CD4-positive, alpha-beta T cell treated with Interleukin-4 for 4 hours (primary cell): ENCODE data around the gene HELZ.
"Not testable (repeated sequence)": the region's sequence is repeated elsewhere in the genome, so short reads cannot be mapped to it uniquely, and the experiment has no call there.

Experiments
- DNase-seq: peaks from one replicate; pipeline ENCODE4 v3.0.0-alpha.2; 2020

HELZ gene, protein sequence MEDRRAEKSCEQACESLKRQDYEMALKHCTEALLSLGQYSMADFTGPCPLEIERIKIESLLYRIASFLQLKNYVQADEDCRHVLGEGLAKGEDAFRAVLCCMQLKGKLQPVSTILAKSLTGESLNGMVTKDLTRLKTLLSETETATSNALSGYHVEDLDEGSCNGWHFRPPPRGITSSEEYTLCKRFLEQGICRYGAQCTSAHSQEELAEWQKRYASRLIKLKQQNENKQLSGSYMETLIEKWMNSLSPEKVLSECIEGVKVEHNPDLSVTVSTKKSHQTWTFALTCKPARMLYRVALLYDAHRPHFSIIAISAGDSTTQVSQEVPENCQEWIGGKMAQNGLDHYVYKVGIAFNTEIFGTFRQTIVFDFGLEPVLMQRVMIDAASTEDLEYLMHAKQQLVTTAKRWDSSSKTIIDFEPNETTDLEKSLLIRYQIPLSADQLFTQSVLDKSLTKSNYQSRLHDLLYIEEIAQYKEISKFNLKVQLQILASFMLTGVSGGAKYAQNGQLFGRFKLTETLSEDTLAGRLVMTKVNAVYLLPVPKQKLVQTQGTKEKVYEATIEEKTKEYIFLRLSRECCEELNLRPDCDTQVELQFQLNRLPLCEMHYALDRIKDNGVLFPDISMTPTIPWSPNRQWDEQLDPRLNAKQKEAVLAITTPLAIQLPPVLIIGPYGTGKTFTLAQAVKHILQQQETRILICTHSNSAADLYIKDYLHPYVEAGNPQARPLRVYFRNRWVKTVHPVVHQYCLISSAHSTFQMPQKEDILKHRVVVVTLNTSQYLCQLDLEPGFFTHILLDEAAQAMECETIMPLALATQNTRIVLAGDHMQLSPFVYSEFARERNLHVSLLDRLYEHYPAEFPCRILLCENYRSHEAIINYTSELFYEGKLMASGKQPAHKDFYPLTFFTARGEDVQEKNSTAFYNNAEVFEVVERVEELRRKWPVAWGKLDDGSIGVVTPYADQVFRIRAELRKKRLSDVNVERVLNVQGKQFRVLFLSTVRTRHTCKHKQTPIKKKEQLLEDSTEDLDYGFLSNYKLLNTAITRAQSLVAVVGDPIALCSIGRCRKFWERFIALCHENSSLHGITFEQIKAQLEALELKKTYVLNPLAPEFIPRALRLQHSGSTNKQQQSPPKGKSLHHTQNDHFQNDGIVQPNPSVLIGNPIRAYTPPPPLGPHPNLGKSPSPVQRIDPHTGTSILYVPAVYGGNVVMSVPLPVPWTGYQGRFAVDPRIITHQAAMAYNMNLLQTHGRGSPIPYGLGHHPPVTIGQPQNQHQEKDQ (N-terminal part only)

DNA sequence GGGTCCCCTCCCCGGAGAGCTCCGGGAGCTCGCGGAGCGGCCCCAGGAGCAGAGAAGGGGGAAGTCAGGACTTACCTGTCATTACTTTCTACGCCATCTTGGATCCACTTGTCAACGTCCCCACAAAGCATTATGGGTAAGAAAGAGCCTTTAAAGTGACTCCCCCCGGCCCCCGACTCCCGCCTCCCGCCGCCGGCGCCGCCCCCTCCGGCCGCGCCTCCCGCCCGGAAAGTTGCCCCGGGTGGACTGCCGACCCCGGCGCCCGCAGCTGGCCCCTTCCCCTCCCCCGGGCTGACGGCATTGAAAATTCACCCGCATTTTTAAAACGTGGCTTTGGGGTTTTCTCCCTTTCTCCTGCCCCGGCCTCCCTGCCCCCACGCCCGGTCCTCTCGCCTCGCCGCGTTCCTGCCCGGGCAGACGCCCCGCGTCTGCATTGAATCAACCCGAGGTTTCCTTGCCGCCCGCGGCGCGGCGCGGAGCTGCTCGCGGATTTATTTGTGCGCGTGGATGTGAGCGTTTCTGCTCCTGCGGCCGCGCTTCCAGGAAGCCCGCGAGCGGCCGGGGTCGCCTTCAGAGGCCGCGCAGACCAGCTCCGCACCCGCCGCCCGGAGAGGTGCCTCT, at the start of gene HELZ:
Gene HELZ, minus strand, starts transcription at position 124 of the 621 bp plus-strand sequence. CDS start 26,392 bp downstream, outside the sequence.
- DNase-seq = peak; percentile 81

DNA sequence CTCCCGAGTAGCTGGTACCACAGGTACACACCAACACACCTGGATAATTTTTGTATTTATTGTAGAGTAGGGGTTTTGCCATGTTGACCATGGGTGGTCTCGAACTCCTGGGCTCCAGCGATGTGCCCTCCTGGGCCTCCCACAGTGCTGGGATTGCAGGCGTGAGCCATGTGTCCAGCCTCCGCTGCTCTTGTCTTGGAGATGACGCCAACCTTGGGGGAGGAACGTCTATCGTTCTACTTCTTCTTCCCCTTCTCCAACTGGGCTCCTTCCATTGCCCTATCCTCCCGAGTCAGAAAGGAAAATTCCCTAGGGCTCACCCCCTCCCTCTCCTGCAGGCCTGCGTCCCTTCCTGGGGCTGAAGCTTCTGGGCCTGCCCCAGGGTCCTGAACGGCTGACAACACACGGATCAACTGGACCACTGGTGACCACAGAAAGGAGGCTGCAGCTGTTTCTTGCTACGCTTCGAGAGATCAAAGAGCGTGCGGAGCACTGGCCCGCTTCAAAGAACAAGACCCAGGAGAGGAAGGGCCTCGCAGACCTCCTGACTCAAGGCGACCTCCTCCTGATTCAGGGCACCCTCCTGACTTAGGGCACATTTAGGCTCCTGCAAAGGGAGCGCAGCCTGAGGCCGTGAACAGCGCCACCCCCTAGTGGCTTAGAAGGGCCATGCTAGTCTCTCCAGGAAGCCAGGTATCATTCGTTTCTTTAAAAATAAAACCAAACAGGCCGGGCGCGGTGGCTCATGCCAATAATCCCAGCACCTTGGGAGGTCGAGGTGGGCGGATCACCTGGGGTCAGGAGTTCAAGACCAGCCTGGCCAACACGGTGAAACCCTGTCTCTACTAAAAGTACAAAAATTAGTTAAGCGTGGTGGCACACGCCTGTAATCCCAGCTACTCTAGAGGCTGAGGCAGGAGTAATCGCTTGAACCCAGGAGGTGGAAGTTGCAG, 48.5 kb upstream of the HELZ start:
- peak; percentile 70 for DNase-seq

DNA sequence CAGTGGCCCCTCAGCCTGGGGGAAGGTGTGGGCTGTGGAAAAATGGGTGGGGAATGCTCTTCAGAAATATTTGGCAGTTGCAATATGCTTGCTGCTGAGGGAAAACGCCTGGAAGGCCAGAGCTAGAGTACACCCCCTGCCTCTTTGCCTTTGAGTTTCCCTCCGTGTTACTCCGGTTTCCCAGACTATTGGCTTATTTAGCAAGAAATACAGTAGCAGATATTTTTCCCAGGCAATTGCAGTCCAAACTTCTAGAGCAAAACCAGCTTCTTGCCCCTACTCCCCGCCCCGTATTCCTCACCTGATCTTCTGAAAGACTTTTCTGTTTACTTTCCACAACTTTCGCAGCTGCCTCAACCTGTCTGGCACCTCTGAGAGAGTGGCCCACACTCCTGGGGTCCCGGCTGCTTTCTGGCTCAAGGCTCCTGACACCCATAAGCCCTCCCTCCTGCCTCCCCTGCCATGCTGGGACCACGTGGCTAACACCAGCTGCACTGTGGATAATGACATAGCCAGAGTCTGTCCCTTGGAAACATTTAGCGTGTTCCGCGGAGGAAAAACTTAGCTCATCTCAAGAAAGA, 45.8 kb upstream of the HELZ start:
- no peak for DNase-seq

DNA sequence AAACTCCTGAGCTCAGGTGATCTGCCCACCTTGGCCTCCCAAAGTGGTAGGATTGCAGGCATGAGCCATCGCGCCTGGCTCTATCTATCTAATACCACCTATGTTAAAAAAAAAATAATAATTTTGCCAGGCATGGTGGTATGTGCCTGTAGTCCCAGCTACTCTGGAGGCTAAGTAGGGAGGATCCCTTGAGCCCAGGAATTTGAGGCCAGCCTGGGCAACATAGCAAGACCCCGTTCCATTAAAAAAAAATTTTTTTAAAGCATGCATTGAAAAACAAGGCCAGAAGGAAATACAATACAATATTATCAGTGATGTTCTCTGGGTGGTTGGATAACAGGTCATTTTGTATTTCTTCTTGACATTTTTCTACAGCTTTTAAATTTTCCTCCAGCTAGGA, 45.2 kb upstream of the HELZ start:
- no peak for DNase-seq

DNA sequence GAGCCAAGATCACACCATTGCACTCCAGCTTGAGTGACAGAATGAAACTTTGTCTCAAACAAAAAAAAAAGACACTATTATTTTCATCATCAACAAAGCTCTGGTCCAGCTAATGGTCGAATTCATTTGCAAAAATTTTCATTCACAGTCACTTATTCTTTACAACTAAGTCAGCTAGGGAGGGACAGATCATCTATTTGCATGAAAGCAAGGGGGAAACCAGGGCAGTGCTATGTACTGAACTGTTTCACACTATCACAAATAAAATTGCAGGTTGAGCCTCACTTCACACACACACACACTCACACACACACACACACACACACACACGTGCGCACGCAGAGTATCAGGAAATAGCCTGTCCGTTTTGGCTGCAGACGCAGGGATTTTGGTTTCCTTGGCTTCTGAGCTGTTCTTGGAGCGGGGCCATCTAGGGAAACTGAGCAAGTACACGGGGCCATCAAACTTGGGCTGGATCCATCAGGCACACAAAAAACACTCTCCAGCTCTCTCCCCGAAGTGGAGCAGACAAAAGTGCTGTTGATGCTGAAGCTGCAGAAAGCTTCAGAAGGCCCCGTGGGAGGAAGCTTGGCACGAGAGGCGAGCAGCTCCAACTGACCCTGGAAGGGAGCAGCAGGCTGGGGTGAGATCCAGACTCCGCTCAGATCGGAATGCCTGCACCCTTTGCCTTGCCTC, 44.3 kb upstream of the HELZ start:
- DNase-seq = no peak

DNA sequence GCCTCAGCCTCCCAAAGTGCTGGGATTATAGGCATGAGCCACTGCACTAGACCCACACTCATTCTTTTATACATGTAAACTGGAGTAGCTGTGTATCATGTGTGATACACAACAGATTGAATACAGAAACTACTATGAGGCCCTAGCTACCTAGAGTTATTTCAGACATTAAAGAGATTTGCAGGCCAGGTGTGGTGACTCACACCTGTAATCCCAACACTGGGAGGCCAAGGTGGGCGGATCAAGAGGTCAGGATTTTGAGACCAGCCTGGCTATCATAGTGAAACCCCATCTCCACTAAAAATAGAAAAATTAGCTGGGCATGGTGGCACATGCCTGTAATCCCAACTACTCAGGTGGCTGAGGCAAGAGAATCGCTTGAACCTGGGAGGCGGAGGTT, 41.8 kb upstream of the HELZ start:
- DNase-seq = not testable (repeated sequence)

DNA sequence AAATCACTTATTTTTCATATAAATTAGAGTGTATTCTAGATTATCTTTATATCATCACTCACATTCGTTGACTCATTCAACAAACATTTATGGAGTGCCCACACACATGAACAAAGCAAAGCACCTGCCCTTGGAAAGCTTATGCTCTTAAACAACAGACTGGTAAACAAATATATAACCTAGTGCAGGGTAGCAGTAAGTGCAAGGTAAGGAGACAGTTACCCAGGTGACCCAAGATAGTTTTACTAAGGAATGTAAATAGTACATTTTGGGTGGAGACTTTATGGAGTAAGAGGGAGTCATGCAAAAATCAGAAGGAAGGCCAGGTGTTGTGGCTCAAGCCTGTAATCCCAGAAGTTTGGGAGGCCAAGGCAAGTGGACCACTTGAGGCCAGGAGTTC, 40.4 kb upstream of the HELZ start:
- no peak for DNase-seq

DNA sequence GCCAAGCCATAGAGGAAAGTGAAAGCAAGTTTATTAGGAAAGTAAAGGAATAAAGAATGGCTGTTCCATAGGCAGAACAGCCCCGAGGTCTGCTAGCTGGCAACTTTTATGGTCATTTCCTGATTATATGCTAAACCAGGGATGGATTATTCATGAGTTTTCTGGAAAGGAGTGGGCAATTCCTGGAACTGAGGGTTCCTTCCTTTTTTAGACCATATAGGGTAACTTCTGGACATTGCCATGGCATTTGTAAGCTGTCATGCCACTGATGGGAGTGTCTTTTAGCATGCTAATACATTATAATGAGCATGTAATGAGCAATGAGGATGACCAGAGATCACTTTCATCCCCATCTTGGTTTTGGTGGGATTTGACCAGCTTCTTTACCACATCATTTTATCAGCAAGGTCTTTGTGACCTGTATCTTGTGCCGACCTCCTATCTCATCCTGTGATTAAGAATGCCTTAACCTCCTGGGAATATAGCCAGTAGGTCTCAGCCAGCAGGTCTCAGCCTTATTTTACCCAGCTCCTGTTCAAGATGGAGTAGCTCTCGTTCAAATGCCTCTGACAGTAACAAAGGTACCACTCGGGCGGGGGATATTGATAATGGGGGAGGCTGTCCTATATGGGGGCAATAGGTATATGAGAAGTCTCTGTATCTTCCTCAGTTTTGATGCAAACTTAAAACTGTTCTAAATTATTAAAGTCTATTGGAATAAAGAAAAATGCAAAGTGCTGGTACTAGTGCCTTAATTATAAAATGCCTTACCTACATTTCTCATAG, 38.9 kb upstream of the HELZ start:
- no peak for DNase-seq

DNA sequence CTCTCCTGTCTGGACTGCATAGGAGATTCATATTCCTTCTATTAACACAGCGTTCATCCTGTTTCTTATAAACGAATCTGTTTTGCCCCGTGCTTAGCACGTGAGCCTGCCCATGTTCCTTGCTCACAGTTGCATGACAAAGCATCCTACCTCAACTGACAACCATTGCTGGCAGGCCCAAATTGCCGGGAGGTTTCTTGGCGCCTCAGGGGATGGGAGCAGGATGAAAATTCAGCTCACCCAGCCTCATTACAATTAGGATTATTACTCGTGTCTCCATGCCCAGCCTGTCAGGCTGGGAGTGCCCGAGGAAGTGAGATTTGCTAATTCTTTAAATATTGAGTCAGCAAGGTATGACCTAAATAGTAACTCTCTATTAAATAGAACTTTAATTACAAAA, 36.7 kb upstream of the HELZ start:
- no peak for DNase-seq

DNA sequence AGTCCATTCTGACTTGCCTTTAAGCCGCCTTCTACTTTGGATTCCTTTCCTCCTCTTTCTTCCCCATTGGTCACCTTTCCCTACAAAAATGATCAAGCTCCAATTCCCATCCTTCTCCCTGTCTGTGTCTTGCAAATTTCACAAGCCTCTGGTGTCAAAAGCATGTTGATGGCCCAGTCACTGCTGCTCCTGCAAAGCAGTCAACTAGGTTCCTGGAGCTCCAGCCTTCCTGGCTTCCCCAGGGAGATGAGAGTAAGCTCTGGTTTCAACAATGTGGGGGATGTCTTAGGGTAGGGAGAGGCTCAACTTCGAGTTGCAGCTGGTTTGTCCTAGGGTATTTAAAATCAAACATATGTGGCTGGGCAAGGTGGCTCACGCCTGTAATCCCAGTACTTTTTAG, 36.1 kb upstream of the HELZ start:
- no peak for DNase-seq

DNA sequence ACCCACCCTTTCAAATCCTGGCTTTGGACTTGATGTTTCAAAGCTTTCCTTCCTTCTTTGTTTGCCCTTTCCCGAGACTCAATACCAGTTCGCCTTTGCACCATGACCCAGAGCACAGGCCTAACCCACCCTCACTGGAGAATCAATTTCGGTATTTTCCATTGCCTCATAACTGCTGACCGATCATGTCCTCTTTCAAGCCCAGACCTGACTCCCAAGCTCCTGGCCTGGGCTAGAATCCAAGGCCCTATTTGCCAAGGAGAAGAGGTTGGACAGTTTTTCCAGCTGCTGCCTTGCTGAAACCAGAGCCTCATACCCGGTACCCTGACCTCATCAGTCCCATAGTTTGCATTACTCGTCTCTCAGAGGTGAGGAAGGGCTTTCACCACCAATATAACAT, 35.3 kb upstream of the HELZ start:
- no peak for DNase-seq

DNA sequence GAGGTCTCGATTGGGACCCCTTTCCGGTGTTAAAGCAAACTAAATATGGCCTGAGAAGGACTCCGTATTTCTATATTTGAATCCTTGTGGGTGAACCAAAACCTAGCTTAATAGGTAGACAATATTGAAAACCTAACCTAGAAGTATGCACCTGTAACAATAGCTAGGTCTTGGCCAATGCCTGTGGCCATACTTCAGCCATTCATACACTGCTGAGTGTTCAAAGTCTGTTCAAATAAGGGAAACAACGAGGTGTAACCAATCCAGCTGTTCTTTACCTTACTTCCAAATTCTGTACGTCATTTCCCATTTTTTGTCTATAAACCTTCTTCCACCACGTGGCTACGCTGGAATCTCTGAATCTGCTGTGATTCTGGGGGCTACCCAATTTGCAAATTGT, 34.1 kb upstream of the HELZ start:
- DNase-seq = no peak

DNA sequence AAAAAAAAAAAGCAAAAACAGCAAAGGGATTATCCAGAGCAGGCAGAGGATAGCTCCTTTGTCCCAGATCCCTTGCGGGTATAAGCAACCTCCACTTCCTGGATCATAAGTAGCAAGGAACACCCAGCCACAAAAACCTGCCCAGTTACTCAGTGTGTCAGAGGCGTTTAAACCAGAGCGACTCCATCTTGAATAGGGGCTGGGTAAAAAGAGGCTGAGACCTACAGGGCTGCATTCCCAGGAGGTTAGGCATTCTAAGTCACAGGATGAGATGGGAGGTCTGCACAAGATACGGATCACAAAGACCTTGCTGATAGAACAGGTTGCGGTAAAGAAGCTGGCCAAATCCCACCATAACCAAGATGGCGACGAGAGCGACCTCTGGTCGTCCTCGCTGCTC, 33.4 kb upstream of the HELZ start:
- no peak for DNase-seq

DNA sequence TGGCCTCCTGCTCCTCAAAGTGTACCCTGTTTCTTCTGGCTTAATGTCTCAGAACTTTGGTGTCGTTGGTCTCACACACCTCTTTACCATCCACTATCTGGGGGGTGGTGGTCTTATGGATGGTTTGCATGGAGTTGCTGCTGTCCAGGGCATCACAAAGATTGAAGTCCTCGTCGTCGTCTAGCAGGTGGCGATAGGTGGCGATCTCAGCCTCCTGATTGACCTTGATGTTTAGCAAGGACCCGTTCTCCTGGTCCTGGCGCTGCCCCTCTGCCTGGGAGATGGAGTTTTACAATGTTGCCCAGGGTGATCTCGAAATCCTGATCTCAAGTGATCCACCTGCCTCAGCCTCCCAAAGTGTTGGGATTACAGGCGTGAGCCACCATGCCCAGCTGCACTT, 31.1 kb upstream of the HELZ start:
- DNase-seq = no peak

DNA sequence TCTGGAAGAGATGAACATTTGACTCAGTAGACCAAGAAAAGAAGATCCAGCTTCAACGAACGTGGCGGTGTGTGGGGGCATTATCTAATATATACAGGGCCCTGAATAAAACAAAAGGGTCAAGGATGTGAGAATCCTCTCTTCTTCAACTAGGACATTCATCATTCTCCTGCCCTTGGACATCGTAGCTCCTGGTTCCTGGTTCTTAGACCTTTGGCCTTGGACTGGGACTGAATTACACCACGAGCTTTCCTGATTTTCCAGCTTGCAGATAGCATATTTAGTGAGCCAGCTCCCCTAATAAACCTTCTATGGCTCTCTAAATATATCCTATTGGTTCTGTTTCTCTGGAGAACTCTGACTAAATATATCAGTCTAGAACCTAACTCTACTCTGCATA, 29.5 kb upstream of the HELZ start:
- no peak for DNase-seq

DNA sequence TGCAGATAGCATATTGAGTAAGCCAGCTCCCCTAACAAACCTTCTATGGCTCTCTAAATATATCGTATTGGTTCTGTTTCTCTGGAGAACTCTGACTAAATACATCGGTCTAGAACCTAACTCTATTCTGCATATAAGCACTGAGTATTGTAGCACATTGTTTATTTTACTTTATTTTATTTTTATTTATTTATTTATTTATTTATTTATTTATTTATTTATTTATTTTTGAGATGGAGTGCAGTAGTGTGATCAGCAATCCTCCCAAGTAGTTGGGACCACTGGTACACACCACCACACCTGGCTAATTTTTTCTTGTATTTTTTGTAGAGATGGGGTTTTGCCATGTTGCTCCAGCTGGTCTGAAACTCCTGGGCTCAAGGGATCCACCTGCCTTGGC, 28.9 kb upstream of the HELZ start:
- DNase-seq = no peak

DNA sequence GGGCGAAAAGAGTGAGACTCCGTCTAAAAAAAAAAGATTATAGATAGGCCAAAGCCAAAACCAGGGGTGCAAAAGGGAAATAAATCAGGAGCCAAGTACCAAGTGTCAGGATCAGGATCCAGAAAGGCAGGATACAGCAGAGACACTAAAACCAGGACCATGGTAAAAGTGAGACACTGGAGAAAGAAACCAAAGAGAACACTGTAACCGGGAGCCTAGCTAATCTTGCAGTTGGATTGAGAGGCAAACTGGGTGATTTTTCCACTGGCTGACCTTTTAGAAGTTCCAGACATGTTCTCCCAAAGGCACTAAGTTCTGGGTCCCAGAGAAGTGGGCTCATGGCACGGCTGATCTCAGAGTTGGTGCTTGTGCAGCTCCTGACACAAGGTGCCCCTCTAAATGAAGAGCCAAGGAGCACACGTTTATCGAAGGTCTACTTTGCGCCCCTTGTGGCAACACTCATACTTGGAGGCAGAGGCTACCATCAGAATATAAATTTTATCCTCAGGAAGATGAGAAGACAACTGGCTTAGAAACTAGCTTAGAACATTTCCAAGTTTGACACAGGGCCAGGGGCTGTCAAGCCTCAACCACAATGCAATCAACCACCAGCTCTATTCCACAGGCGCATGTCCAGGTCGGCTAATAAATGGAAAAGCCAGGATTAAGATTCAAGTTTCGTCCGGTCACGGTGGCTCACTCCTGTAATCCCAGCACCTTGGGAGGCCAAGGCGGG, 27.5 kb upstream of the HELZ start:
- no peak for DNase-seq

DNA sequence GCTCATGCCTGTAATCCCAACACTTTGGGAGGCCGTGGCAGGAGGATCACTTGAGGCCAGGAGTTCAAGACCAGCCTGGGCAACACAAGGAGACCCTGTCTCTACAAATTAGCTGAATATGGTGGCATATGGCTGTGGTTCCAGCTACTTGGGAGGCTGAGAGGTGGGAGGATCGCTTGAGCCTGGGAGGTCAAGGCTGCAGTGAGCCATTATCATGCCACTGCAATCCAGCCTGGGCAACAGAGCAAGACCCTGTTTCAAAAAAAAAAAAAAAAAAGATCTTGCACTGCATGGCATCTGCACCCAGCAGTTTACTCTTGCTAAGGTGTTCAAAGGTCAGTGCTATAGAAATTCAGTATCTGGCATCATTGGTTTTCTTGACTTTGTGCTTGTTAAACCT, 26.2 kb upstream of the HELZ start:
- not testable (repeated sequence) for DNase-seq

DNA sequence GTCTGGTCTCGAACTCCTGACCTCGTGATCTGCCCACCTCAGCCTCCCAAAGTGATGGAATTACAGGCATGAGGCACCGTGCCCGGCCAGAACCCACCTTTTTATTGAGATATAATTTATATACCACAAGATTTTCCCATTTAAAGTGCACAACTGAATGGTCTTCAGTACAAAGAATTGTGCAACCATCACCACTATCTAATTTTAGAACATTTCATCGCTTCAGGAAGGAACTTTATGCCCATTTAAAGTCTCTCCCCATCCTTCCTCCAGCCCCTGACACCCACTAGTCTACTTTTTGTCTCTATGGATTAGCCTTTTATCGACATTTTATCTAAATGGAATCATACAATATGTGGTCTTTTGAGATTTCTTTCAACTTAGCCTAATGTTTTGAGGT, 25.4 kb upstream of the HELZ start:
- no peak for DNase-seq
